Measurements from ENCODE around the gene ZNF74.

ZNF74 gene

GRCh38 chr22:20442485-20443284 is 48.7 kb downstream of the ZNF74 start:
- H3K4me3 ChIP-seq (ENCODE audit: low read depth, low read length) = no peak overlapping the region
- peaks cover 16 to 18% of the 10 kb centered on the region in 2 experiments for H3K36me3 ChIP-seq (ENCODE audit: control insufficient read depth in 1 of 2, insufficient read depth in 2 of 2, low read length in 2 of 2)
- no peak overlapping the region for H2AFZ ChIP-seq (ENCODE audit: insufficient read depth, low read length, poor library complexity)
- no peak overlapping the region for H3K18ac ChIP-seq (ENCODE audit: low read length)
- no peak overlapping the region for H3K4me2 ChIP-seq (ENCODE audit: low read length)
- no peak overlapping the region for H2AK5ac ChIP-seq (ENCODE audit: low read length)
- H3K79me2 ChIP-seq (ENCODE audit: control insufficient read depth, insufficient read depth, low read length, poor library complexity) = peaks cover 4% of the 10 kb centered on the region
- H4K91ac ChIP-seq (ENCODE audit: low read depth, low read length) = no peak overlapping the region
- no peak overlapping the region for H3K23ac ChIP-seq (ENCODE audit: low read length)
- H4K12ac ChIP-seq (ENCODE audit: low read depth, low read length) = no peak overlapping the region
- H2BK120ac ChIP-seq (ENCODE audit: insufficient read depth, low read length, poor library complexity) = no peak overlapping the region
- peaks cover 5% of the 10 kb centered on the region for H3K79me1 ChIP-seq (ENCODE audit: low read length)
- no peak overlapping the region for H3K14ac ChIP-seq (ENCODE audit: low read length)
- H3K9me3 ChIP-seq (ENCODE audit: insufficient read depth, low read depth, low read length) = no peaks in the 10 kb centered on the region
- H3K27ac ChIP-seq (ENCODE audit: low read depth, low read length) = no peak overlapping the region
- H3K4ac ChIP-seq (ENCODE audit: low read depth, low read length) = no peak overlapping the region
- no peak overlapping the region for H4K8ac ChIP-seq (ENCODE audit: low read depth, low read length)
- H3K4me1 ChIP-seq (ENCODE audit: control insufficient read depth in 1 of 2, insufficient read depth in 2 of 2, low read length in 2 of 2) = peaks cover 0 to 9% of the 10 kb centered on the region in 2 experiments
- no CpG with 5 or more reads among the region's 7 CpGs for WGBS (ENCODE audit: extremely low coverage, insufficient coverage, insufficient read length)
- H2BK12ac ChIP-seq (ENCODE audit: low read length) = no peak overlapping the region
- no peak overlapping the region for H3K9ac ChIP-seq (ENCODE audit: low read length)
- no peaks in the 10 kb centered on the region for H3K27me3 ChIP-seq (ENCODE audit: insufficient read depth, low read length)
- no peak overlapping the region for H2BK5ac ChIP-seq (ENCODE audit: low read depth, low read length, poor library complexity)
- no peak for DNase-seq

GRCh38 chr22:20444325-20444724 is 50.4 kb downstream of the ZNF74 start:
- Histone ChIP-seq H3K14ac (ENCODE audit: low read length) (no peak overlapping the region), H2AK5ac (ENCODE audit: low read length) (no peak overlapping the region), H3K79me1 (ENCODE audit: low read length) (no peaks in the 10 kb centered on the region), H3K18ac (ENCODE audit: low read length) (no peak overlapping the region), H3K23ac (ENCODE audit: low read length) (no peak overlapping the region), H3K4me3 (ENCODE audit: low read depth, low read length) (no peak overlapping the region), H2BK12ac (ENCODE audit: low read length) (no peak overlapping the region), H2BK5ac (ENCODE audit: low read depth, low read length, poor library complexity) (no peak overlapping the region), H3K4me1 (ENCODE audit: control insufficient read depth in 1 of 2, insufficient read depth in 2 of 2, low read length in 2 of 2) (no peaks in the 10 kb centered on the region), H3K79me2 (ENCODE audit: control insufficient read depth, insufficient read depth, low read length, poor library complexity) (no peaks in the 10 kb centered on the region), H2BK120ac (ENCODE audit: insufficient read depth, low read length, poor library complexity) (no peak overlapping the region), H3K36me3 (ENCODE audit: control insufficient read depth in 1 of 2, insufficient read depth in 2 of 2, low read length in 2 of 2) (peaks cover 16 to 18% of the 10 kb centered on the region in 2 experiments), H4K12ac (ENCODE audit: low read depth, low read length) (no peak overlapping the region), H4K8ac (ENCODE audit: low read depth, low read length) (no peak overlapping the region), H3K9me3 (ENCODE audit: insufficient read depth, low read depth, low read length) (no peaks in the 10 kb centered on the region), H3K27ac (ENCODE audit: low read depth, low read length) (no peak overlapping the region), H4K91ac (ENCODE audit: low read depth, low read length) (no peak overlapping the region), H2AFZ (ENCODE audit: insufficient read depth, low read length, poor library complexity) (no peak overlapping the region), H3K4me2 (ENCODE audit: low read length) (no peak overlapping the region), H3K27me3 (ENCODE audit: insufficient read depth, low read length) (no peaks in the 10 kb centered on the region), H3K9ac (ENCODE audit: low read length) (no peak overlapping the region), H3K4ac (ENCODE audit: low read depth, low read length) (no peak overlapping the region)
- DNase-seq = no peak
- no CpG with 5 or more reads among the region's 4 CpGs for WGBS (ENCODE audit: extremely low coverage, insufficient coverage, insufficient read length)

- Histone ChIP-seq H2BK120ac (ENCODE audit: insufficient read depth, low read length, poor library complexity) (no peak overlapping the region), H3K27me3 (ENCODE audit: insufficient read depth, low read length) (no peaks in the 10 kb centered on the region), H3K23ac (ENCODE audit: low read length) (no peak overlapping the region), H3K4ac (ENCODE audit: low read depth, low read length) (no peak overlapping the region), H2AFZ (ENCODE audit: insufficient read depth, low read length, poor library complexity) (no peak overlapping the region), H3K79me1 (ENCODE audit: low read length) (no peaks in the 10 kb centered on the region), H2BK12ac (ENCODE audit: low read length) (no peak overlapping the region), H3K9ac (ENCODE audit: low read length) (no peak overlapping the region), H3K9me3 (ENCODE audit: insufficient read depth, low read depth, low read length) (no peaks in the 10 kb centered on the region), H3K27ac (ENCODE audit: low read depth, low read length) (no peak overlapping the region), H3K18ac (ENCODE audit: low read length) (no peak overlapping the region), H3K4me1 (ENCODE audit: control insufficient read depth in 1 of 2, insufficient read depth in 2 of 2, low read length in 2 of 2) (no peaks in the 10 kb centered on the region), H4K91ac (ENCODE audit: low read depth, low read length) (no peak overlapping the region), H2AK5ac (ENCODE audit: low read length) (no peak overlapping the region), H3K79me2 (ENCODE audit: control insufficient read depth, insufficient read depth, low read length, poor library complexity) (no peaks in the 10 kb centered on the region), H2BK5ac (ENCODE audit: low read depth, low read length, poor library complexity) (no peak overlapping the region), H3K4me2 (ENCODE audit: low read length) (no peak overlapping the region), H3K14ac (ENCODE audit: low read length) (no peak overlapping the region), H4K8ac (ENCODE audit: low read depth, low read length) (no peak overlapping the region), H3K36me3 (ENCODE audit: control insufficient read depth in 1 of 2, insufficient read depth in 2 of 2, low read length in 2 of 2) (peaks cover 18 to 21% of the 10 kb centered on the region in 2 experiments), H3K4me3 (ENCODE audit: low read depth, low read length) (peak overlapping the region; percentile 31), H4K12ac (ENCODE audit: low read depth, low read length) (no peak overlapping the region)
- WGBS (ENCODE audit: extremely low coverage, insufficient coverage, insufficient read length) = no CpG with 5 or more reads among the region's 21 CpGs
- no peak for DNase-seq
These were observed 52.5 kb downstream of the ZNF74 start for GRCh38 chr22:20446383-20446970.

- Histone ChIP-seq H4K8ac (ENCODE audit: low read depth, low read length) (no peak overlapping the region), H2AK5ac (ENCODE audit: low read length) (no peak overlapping the region), H3K36me3 (ENCODE audit: control insufficient read depth in 1 of 2, insufficient read depth in 2 of 2, low read length in 2 of 2) (peaks cover 12 to 16% of the 10 kb centered on the region in 2 experiments), H3K4me3 (ENCODE audit: low read depth, low read length) (no peak overlapping the region), H4K12ac (ENCODE audit: low read depth, low read length) (no peak overlapping the region), H2AFZ (ENCODE audit: insufficient read depth, low read length, poor library complexity) (no peak overlapping the region), H3K27me3 (ENCODE audit: insufficient read depth, low read length) (no peaks in the 10 kb centered on the region), H4K91ac (ENCODE audit: low read depth, low read length) (no peak overlapping the region), H3K79me2 (ENCODE audit: control insufficient read depth, insufficient read depth, low read length, poor library complexity) (no peaks in the 10 kb centered on the region), H3K4ac (ENCODE audit: low read depth, low read length) (no peak overlapping the region), H3K4me2 (ENCODE audit: low read length) (no peak overlapping the region), H3K9ac (ENCODE audit: low read length) (no peak overlapping the region), H3K79me1 (ENCODE audit: low read length) (no peaks in the 10 kb centered on the region), H3K4me1 (ENCODE audit: control insufficient read depth in 1 of 2, insufficient read depth in 2 of 2, low read length in 2 of 2) (no peaks in the 10 kb centered on the region), H3K14ac (ENCODE audit: low read length) (no peak overlapping the region), H2BK12ac (ENCODE audit: low read length) (no peak overlapping the region), H2BK120ac (ENCODE audit: insufficient read depth, low read length, poor library complexity) (no peak overlapping the region), H2BK5ac (ENCODE audit: low read depth, low read length, poor library complexity) (no peak overlapping the region), H3K27ac (ENCODE audit: low read depth, low read length) (no peak overlapping the region), H3K9me3 (ENCODE audit: insufficient read depth, low read depth, low read length) (no peaks in the 10 kb centered on the region), H3K18ac (ENCODE audit: low read length) (no peak overlapping the region), H3K23ac (ENCODE audit: low read length) (no peak overlapping the region)
- DNase-seq = peak; percentile 31 to 74
- WGBS (ENCODE audit: extremely low coverage, insufficient coverage, insufficient read length) = no CpG with 5 or more reads among the region's 5 CpGs
These were observed 54.7 kb downstream of the ZNF74 start for GRCh38 chr22:20448630-20449029.

All from trophoblast cell (in vitro differentiated cells and primary cell).